Measurements from ENCODE around the gene KRT3. TPM values are rescaled to one million over a fixed set of nuclear protein-coding genes. Genes with fewer than 3 reads are reported as not detected.

The KRT3 gene
- total and polyA plus RNA-seq, 10 of the 15 experiments (the other 5 are each of a cell fraction or from before 2014, with no cell fraction given): not detected

- TF ChIP-seq ATF7 (IDR thresholded peaks at IDR 0.05; ENCODE audit: low read depth): no peak
These were observed 35.3 kb downstream of the KRT3 start (continued) for GRCh38 chr12:52760623-52761022.

GRCh38 chr12:52759695-52760094 is 36.2 kb downstream of the KRT3 start:
- CTCF ChIA-PET: no interaction called here
- SMC1A ChIA-PET (ENCODE audit: uncharacterized antibody, unreplicated experiment): interaction anchor here (1.1 kb wide), 1 partner anchor 79 kb away, joined by 3 read pairs; no protein-coding TSS in a partner anchor
- no peak overlapping the region for H3K4me3 ChIP-seq
- no peak overlapping the region for H3K9ac ChIP-seq (ENCODE audit: control insufficient read depth, insufficient read depth, low read length)
- ATAC-seq: no peak
- intact Hi-C loops (cut with micrococcal nuclease; ENCODE audit: unreplicated experiment): no loop called here
- 18% methylated on average over 2 of the region's 2 CpGs for WGBS (ENCODE audit: insufficient coverage, insufficient replicate concordance, low lambda C conversion rate, missing lambda C conversion rate)
- TF ChIP-seq NR2F1 (conservative IDR thresholded peaks at IDR 0.05) (no peak), NBN (IDR thresholded peaks at IDR 0.05) (no peak), CBX3 (IDR thresholded peaks at IDR 0.05; ENCODE audit: borderline replicate concordance, low read depth) (no peak), PML (IDR thresholded peaks at IDR 0.05; ENCODE audit: low read length) (no peak), TCF12 (IDR thresholded peaks at IDR 0.05; ENCODE audit: low read depth, low read length) (no peak), HDAC2 (IDR thresholded peaks at IDR 0.05) (no peak), POLR2AphosphoS2 (IDR thresholded peaks at IDR 0.05; ENCODE audit: low read depth, low read length) (no peak), PRDM15 (CRISPR knock-in tag; IDR thresholded peaks at IDR 0.05) (no peak), LARP7 (IDR thresholded peaks at IDR 0.05) (no peak), MTA2 (IDR thresholded peaks at IDR 0.05; ENCODE audit: low read depth) (no peak), ZNF207 (IDR thresholded peaks at IDR 0.05; ENCODE audit: borderline replicate concordance) (no peak), TAF1 (IDR thresholded peaks at IDR 0.05; ENCODE audit: borderline replicate concordance, low read depth, low read length) (no peak), USF1 (IDR thresholded peaks at IDR 0.05; ENCODE audit: borderline replicate concordance, extremely low read length, insufficient read depth, low read depth, low read length) (no peak), MAX (IDR thresholded peaks at IDR 0.05; ENCODE audit: low read depth, low read length) (no peak), NR2C2 (IDR thresholded peaks at IDR 0.05; ENCODE audit: borderline replicate concordance, control insufficient read depth, insufficient read length, low read depth) (no peak)
- POLR2A ChIA-PET: no interaction called here
- no peaks in the 10 kb centered on the region; the same call in 2 of the 3 replicates for H3K9me3 ChIP-seq (replicated peaks; ENCODE audit: control insufficient read depth, insufficient read depth, low read length)
- no peak overlapping the region for H2AFZ ChIP-seq (ENCODE audit: control insufficient read depth, low read depth, low read length)
- in situ Hi-C loops (cut with MboI): no loop called here
- no peak for FAIRE-seq
- no peaks in the 10 kb centered on the region for H3K4me1 ChIP-seq (ENCODE audit: control insufficient read depth, insufficient read depth, low read length)
- H4K20me1 ChIP-seq (ENCODE audit: control insufficient read depth, insufficient read depth): no peaks in the 10 kb centered on the region
- H3K27me3 ChIP-seq (replicated peaks in 1 of 2; ENCODE audit: control insufficient read depth in 2 of 2, insufficient read depth in 2 of 2, low read length in 1 of 2): no peaks in the 10 kb centered on the region; a peak in 2 of 4 replicates
- H3K27ac ChIP-seq (ENCODE audit: control insufficient read depth, insufficient read depth): no peak overlapping the region
- no TSS peak for BruUV-seq (replicated peaks)
- RAD21 ChIA-PET (ENCODE audit: unreplicated experiment): no interaction called here
- DNase-seq (ENCODE audit: low read depth, low spot score): no peak
- no peak overlapping the region for H3K4me2 ChIP-seq (ENCODE audit: control insufficient read depth, insufficient read depth)
- no peaks in the 10 kb centered on the region for H3K79me2 ChIP-seq (ENCODE audit: control insufficient read depth, insufficient read depth, low read length)
- no peaks in the 10 kb centered on the region for H3K36me3 ChIP-seq (ENCODE audit: control insufficient read depth in 2 of 2, insufficient read depth in 2 of 2, low read length in 1 of 2)

All from GM12878 (cell line).